H1 (cell line): ENCODE data around the gene GRXCR2. TPM values are rescaled to one million over a fixed set of nuclear protein-coding genes. Genes with fewer than 3 reads are reported as not detected.
"Not testable (repeated sequence)": the region's sequence is repeated elsewhere in the genome, so short reads cannot be mapped to it uniquely, and the experiment has no call there.

Experiments used
- CTCF ChIA-PET: fragments of 300-600 bp; sonication (Branson Sonifier 250); formaldehyde crosslinking; loops from one replicate; lab custom pipeline; 2021; ENCODE audit not compliant: partially characterized antibody; lab: Charles Lee
- POLR2A ChIA-PET: fragments of 300-600 bp; sonication (Branson Sonifier 250); formaldehyde crosslinking; loops from one replicate; lab custom pipeline; 2021; ENCODE audit warnings: inconsistent platforms; ENCODE audit not compliant: partially characterized antibody; lab: Charles Lee
- DNase-seq, 2 experiments: peaks; one replicate each; pipeline versions ENCODE4 v3.0.0 to v3.0.0-alpha.2; 2010 to 2022; ENCODE audit warnings: low spot score in 2 of 2, low read depth in 1 of 2, mixed read lengths in 1 of 2
- FAIRE-seq: peaks from 2 replicates; lab custom pipeline; 2011; peaks lifted over from hg19 to GRCh38; lab: Jason Lieb, UNC
- H2AFZ ChIP-seq: 2 replicates; pipeline ENCODE4 v1.8.1; 2012; ENCODE audit warnings: low read length, inconsistent platforms
- H2AK5ac ChIP-seq: 2 replicates; pipeline ENCODE4 v1.6.1; 2013; ENCODE audit warnings: low read depth, low read length
- H2BK120ac ChIP-seq: replicated peaks from 2 replicates; pipeline ENCODE3; 2013; ENCODE audit warnings: low read depth, low read length, inconsistent platforms
- H2BK12ac ChIP-seq: 2 replicates; pipeline ENCODE4 v1.6.1; 2013; ENCODE audit warnings: low read depth, low read length
- H2BK15ac ChIP-seq: 2 replicates; pipeline ENCODE4 v1.6.1; 2013; ENCODE audit warnings: low read length
- H2BK20ac ChIP-seq: 2 replicates; pipeline ENCODE4 v1.6.1; 2013; ENCODE audit warnings: low read length
- H2BK5ac ChIP-seq: 2 replicates; pipeline ENCODE4 v1.6.1; 2013; ENCODE audit warnings: low read depth, low read length
- H3K14ac ChIP-seq: 2 replicates; pipeline ENCODE4 v1.6.1; 2013; ENCODE audit warnings: inconsistent platforms; ENCODE audit not compliant: insufficient read length
- H3K18ac ChIP-seq: 2 replicates; pipeline ENCODE4 v1.6.1; 2013; ENCODE audit warnings: low read length; ENCODE audit errors: extremely low read depth
- H3K23ac ChIP-seq: 2 replicates; pipeline ENCODE4 v1.6.1; 2013; ENCODE audit warnings: inconsistent platforms; ENCODE audit not compliant: insufficient read length
- H3K23me2 ChIP-seq: 2 replicates; pipeline ENCODE4 v1.6.1; 2013; ENCODE audit warnings: low read depth, low read length
- H3K27ac ChIP-seq: 2 replicates; pipeline ENCODE4 v1.6.1; 2011; ENCODE audit warnings: low read depth, low read length, inconsistent platforms
- H3K27me3 ChIP-seq, 4 experiments: replicated peaks in 1 of 4; 1 replicate in 1 of 4; 2 replicates in 3 of 4; pipeline versions ENCODE4 v1.6.1 to v1.8.1; 2011 to 2013; ENCODE audit warnings: low read length in 3 of 4, mild to moderate bottlenecking in 3 of 4, inconsistent platforms in 2 of 4, mixed read lengths in 2 of 4, moderate library complexity in 1 of 4; ENCODE audit not compliant: control insufficient read depth in 3 of 4, insufficient read depth in 3 of 4; ENCODE audit errors: extremely low read depth in 1 of 4
- H3K36me3 ChIP-seq, 4 experiments: 2 replicates each; pipeline versions ENCODE4 v1.6.1 to v1.8.1; 2011 to 2013; ENCODE audit warnings: mild to moderate bottlenecking in 4 of 4, low read length in 3 of 4, moderate library complexity in 2 of 4, control low read depth in 1 of 4, inconsistent platforms in 1 of 4; ENCODE audit not compliant: insufficient read depth in 4 of 4, control insufficient read depth in 2 of 4
- H3K4ac ChIP-seq: replicated peaks from 2 replicates; pipeline ENCODE3; 2013; ENCODE audit warnings: low read length, low read depth, mixed read lengths, inconsistent platforms; ENCODE audit not compliant: insufficient read length
- H3K4me1 ChIP-seq, 4 experiments: replicated peaks in 1 of 4; 1 replicate in 1 of 4; 2 replicates in 3 of 4; pipeline versions ENCODE4 v1.6.1 to v1.8.1; 2011 to 2013; ENCODE audit warnings: low read length in 3 of 4, inconsistent platforms in 2 of 4, mixed read lengths in 1 of 4; ENCODE audit not compliant: insufficient read depth in 4 of 4, control insufficient read depth in 3 of 4
- H3K4me2 ChIP-seq, 2 experiments: 2 replicates each; pipeline versions ENCODE4 v1.6.1 to v1.8.1; 2011 to 2013; ENCODE audit warnings: low read depth in 2 of 2, low read length in 2 of 2, control low read depth in 1 of 2, inconsistent platforms in 1 of 2, mild to moderate bottlenecking in 1 of 2; ENCODE audit not compliant: insufficient read depth in 1 of 2
- H3K4me3 ChIP-seq, 4 experiments: fragments of 200-600, 300-600 bp in 1 of 4; sonication (generic), shearing (Covaris generic), sonication (Bioruptor Twin) in 1 of 4; 2 replicates each; pipeline versions ENCODE4 v1.5.1 to v1.8.1; 2011 to 2016; ENCODE audit warnings: low read length in 4 of 4, low read depth in 3 of 4, control low read depth in 2 of 4, inconsistent platforms in 2 of 4, mild to moderate bottlenecking in 2 of 4, mixed read lengths in 1 of 4, moderate library complexity in 1 of 4; ENCODE audit not compliant: insufficient read depth in 2 of 4; ENCODE audit errors: extremely low read depth in 1 of 4
- H3K56ac ChIP-seq: replicated peaks from 2 replicates; pipeline ENCODE3; 2013; ENCODE audit warnings: low read depth, mild to moderate bottlenecking, mixed read lengths, low read length, inconsistent platforms; ENCODE audit not compliant: insufficient read length
- H3K79me1 ChIP-seq: 2 replicates; pipeline ENCODE4 v1.6.1; 2013; ENCODE audit warnings: low read depth, low read length, control low read depth
- H3K79me2 ChIP-seq, 2 experiments: 2 replicates each; pipeline versions ENCODE4 v1.6.1 to v1.8.1; 2012 to 2013; ENCODE audit warnings: low read length in 2 of 2, mild to moderate bottlenecking in 2 of 2, inconsistent platforms in 1 of 2; ENCODE audit not compliant: insufficient read depth in 2 of 2, control insufficient read depth in 1 of 2
- H3K9ac ChIP-seq, 4 experiments: replicated peaks in 1 of 4; 1 replicate in 1 of 4; 2 replicates in 3 of 4; pipeline versions ENCODE4 v1.6.1 to v1.8.1; 2011 to 2013; ENCODE audit warnings: low read depth in 3 of 4, low read length in 3 of 4, control low read depth in 2 of 4, mild to moderate bottlenecking in 2 of 4, moderate library complexity in 2 of 4, inconsistent platforms in 1 of 4; ENCODE audit errors: extremely low read depth in 1 of 4
- H3K9me3 ChIP-seq, 2 experiments: 2 replicates each; pipeline versions ENCODE4 v1.6.1 to v1.8.1; 2012 to 2013; ENCODE audit warnings: mild to moderate bottlenecking in 2 of 2, moderate library complexity in 2 of 2, control low read depth in 1 of 2, inconsistent platforms in 1 of 2, low read depth in 1 of 2, low read length in 1 of 2, mixed read lengths in 1 of 2; ENCODE audit not compliant: insufficient read depth in 2 of 2
- H4K20me1 ChIP-seq, 2 experiments: replicated peaks in 1 of 2; 2 replicates each; pipeline versions ENCODE3 to v1.8.1; 2011 to 2013; ENCODE audit warnings: inconsistent platforms in 2 of 2, low read length in 2 of 2, mild to moderate bottlenecking in 1 of 2; ENCODE audit not compliant: insufficient read depth in 2 of 2, control insufficient read depth in 1 of 2
- H4K5ac ChIP-seq: 2 replicates; pipeline ENCODE4 v1.6.1; 2013; ENCODE audit warnings: low read length, low read depth, mixed read lengths, inconsistent platforms; ENCODE audit not compliant: insufficient read length
- H4K8ac ChIP-seq: 2 replicates; pipeline ENCODE4 v1.8.0; 2013; ENCODE audit warnings: mild to moderate bottlenecking, moderate library complexity, low read length, inconsistent platforms; ENCODE audit not compliant: insufficient read depth; ENCODE audit errors: extremely low read depth
- H4K91ac ChIP-seq: replicated peaks from 2 replicates; pipeline ENCODE3; 2013; ENCODE audit warnings: low read length, mixed read lengths, inconsistent platforms; ENCODE audit not compliant: insufficient read length
- WGBS, 2 experiments: shearing (Covaris generic) in 1 of 2; methylation state at CpG; one replicate each; pipeline versions ENCODE4 v1.1.6 to v1.1.7; 2013 to 2015; ENCODE audit warnings: low lambda C conversion rate in 2 of 2, mixed read lengths in 2 of 2, inconsistent platforms in 1 of 2, low coverage in 1 of 2, missing lambda C conversion rate in 1 of 2; ENCODE audit not compliant: insufficient replicate concordance in 2 of 2, insufficient coverage in 1 of 2, insufficient read length in 1 of 2; ENCODE audit errors: extremely low coverage in 1 of 2, missing lambda C conversion rate in 1 of 2; 5-methylcytosine and 5-hydroxymethylcytosine counted together
- polyA plus RNA-seq, 7 experiments: library from polyadenylated mRNA; depleted of rRNA in 3 of 7; stranded (reverse) in 5 of 7; unstranded in 2 of 7; fragments of >200 nt in 5 of 7; fragments of 200-250 nt in 2 of 7; gene quantifications; 1 replicate in 5 of 7; 2 replicates in 1 of 7; 4 replicates in 1 of 7; pipeline versions ENCODE4 v1.2.1 to v1.2.3, GENCODE V29; 2011 to 2013; ENCODE audit warnings: missing spikeins in 2 of 7, mixed read lengths in 2 of 7
- total RNA-seq: library from RNA; stranded (reverse); fragmentation: NEBNext Ultra II Directional; extraction: Animal tissue kit (Norgen Biotek cat#: 25700); gene quantifications from 2 replicates; pipeline ENCODE4 v1.2.1, GENCODE V29; 2021

GRXCR2 gene
- total and polyA plus RNA-seq, 2 of the 8 experiments (the other 6 are each of a cell fraction or from before 2014, with no cell fraction given), result not detected

DNA sequence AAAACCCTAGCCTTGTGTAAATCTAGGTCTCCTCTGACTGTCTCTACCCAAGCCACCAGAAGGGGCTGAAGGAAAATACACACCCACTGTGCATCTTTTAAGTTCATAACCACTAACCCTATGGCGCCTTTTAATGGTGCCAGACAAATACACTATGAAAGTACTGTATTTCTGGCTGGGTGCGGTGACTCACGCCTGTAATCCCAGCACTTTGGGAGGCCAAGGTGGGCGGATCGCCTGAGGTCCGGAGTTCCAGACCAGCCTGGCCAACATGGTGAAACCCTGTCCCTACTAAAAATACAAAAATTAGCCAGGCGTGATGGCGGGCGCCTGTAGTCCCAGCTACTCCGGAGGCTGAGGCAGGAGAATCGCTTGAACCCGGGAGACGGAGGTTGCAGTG, 36.6 kb downstream of the GRXCR2 start:
- Histone ChIP-seq H3K27me3 (peaks cover 0 to 18% (median 16%) of the 10 kb centered on the region in 4 experiments; a peak in 6 of 7 replicates), H3K4me3 (peak overlapping the region in 1 of 4 experiments; percentile 66; a peak in 1 of 8 replicates), H3K4me2 (peak overlapping the region in 1 of 2 experiments; percentile 77; a peak in 1 of 4 replicates), H3K23me2 (peaks cover 11% of the 10 kb centered on the region; the same call in 1 of the 2 replicates)
- not testable (repeated sequence) for H2BK15ac ChIP-seq, DNase-seq, H3K4ac ChIP-seq, FAIRE-seq, H3K79me1 ChIP-seq, H2BK120ac ChIP-seq, H4K8ac ChIP-seq, H3K9ac ChIP-seq, H3K79me2 ChIP-seq, H2AFZ ChIP-seq, H3K23ac ChIP-seq, H3K36me3 ChIP-seq, H3K4me1 ChIP-seq, H3K9me3 ChIP-seq, H4K5ac ChIP-seq, H2BK20ac ChIP-seq, H2AK5ac ChIP-seq, H3K18ac ChIP-seq, H4K91ac ChIP-seq, H3K56ac ChIP-seq, H2BK12ac ChIP-seq, H2BK5ac ChIP-seq, H3K14ac ChIP-seq, H3K27ac ChIP-seq, H4K20me1 ChIP-seq
- POLR2A ChIA-PET, result interaction anchor here (1.4 kb wide), 1 partner anchor 100 kb away, joined by 3 read pairs; the partner anchor contains the start of gene SH3RF2
- 92% methylated on average over 13 of the region's 13 CpGs; no CpG with 5 or more reads in 1 of the 2 experiments for WGBS, 2 experiments
- CTCF ChIA-PET, result interaction anchor here (1.0 to 2.6 kb wide), 8 partner anchors 10 to 218 kb away, joined by 3 to 13 read pairs (median 4); no protein-coding TSS in a partner anchor
